Right cardiac atrium (tissue), 5 donors: ENCODE results near the gene TSTD2. TPM values are rescaled to one million over a fixed set of nuclear protein-coding genes. Genes with fewer than 3 reads are reported as not detected.

Experiments
- ATAC-seq, 2 donors: fragments of 200-7000 bp; cut with Tn5 transposase; one replicate each; pipeline versions ENCODE4 v1.8.0 to v1.9.1; 2020; ENCODE audit warnings: moderate library complexity in 2 of 2, mild to moderate bottlenecking in 1 of 2
- DNase-seq, 3 donors: peaks; one replicate each; pipeline ENCODE4 v3.0.0-alpha.2; 2020
- H3K27ac ChIP-seq: one replicate; pipeline ENCODE4 v1.5.1; 2013; ENCODE audit warnings: mild to moderate bottlenecking, low read length, control low read depth, moderate library complexity
- H3K27me3 ChIP-seq: one replicate; pipeline ENCODE4 v1.6.1; 2013; ENCODE audit not compliant: control insufficient read depth, insufficient read depth
- H3K4me1 ChIP-seq: one replicate; pipeline ENCODE4 v1.6.1; 2013; ENCODE audit warnings: low read length; ENCODE audit not compliant: control insufficient read depth, insufficient read depth
- H3K4me3 ChIP-seq: one replicate; pipeline ENCODE4 v1.5.1; 2013; ENCODE audit warnings: low read length, control low read depth
- H3K9me3 ChIP-seq: one replicate; pipeline ENCODE4 v1.6.1; 2013; ENCODE audit warnings: low read length; ENCODE audit not compliant: control insufficient read depth
- WGBS: extraction: QIAGEN DNeasy Blood & Tissue Kit; methylation state at CpG from one replicate; pipeline ENCODE4 v1.1.7; 2013; 5-methylcytosine and 5-hydroxymethylcytosine counted together
- intact Hi-C, 4 donors: fragments of 100-400 bp; cut with DNase I; formaldehyde crosslinking; loops; one replicate each; pipeline versions ENCODE4 v1.11.0 to v1.14.0; 2022 to 2023
- polyA plus RNA-seq: library from polyadenylated mRNA; stranded (reverse); fragments of 200-250 nt; gene quantifications from one replicate; pipeline ENCODE4 v1.2.3, GENCODE V29; 2013
- total RNA-seq, 4 donors: library from RNA; stranded (reverse); fragmentation: NEBNext Ultra II Directional; extraction: Animal tissue kit (Norgen Biotek cat#: 25700); gene quantifications; one replicate each; pipeline ENCODE4 v1.2.1, GENCODE V29; 2021
- donor health status: healthy with polysubstance abuse.
- donor health status: DM: no; HTN: yes; CAD: no.
- donor health status: DM: no; HTN: no; CAD: no.
- donor health status: DM: no; HTN: yes; CAD: no; lungs with severe emphysema.
- donor health status: DM: yes; HTN: yes; CAD: no.

TSTD2 gene
- total and polyA plus RNA-seq, 5 donors: 14.0 to 29.5 (median 22.9) TPM

GRCh38 chr9:97604901-97605645 is 28.1 kb downstream of the TSTD2 start:
- DNase-seq: peak in 1 of 3 donors; percentile 57
- no peaks in the 10 kb centered on the region for H3K9me3 ChIP-seq
- H3K27me3 ChIP-seq: no peaks in the 10 kb centered on the region
- H3K4me1 ChIP-seq: peaks cover 7% of the 10 kb centered on the region
- H3K27ac ChIP-seq: no peak overlapping the region
- intact Hi-C loops: loop anchor here in 1 of 4 donors (5.0 kb wide), 1 partner anchor 138 kb away; no protein-coding TSS in a partner anchor
- WGBS: 85% methylated on average over 17 of the region's 17 CpGs
- H3K4me3 ChIP-seq: no peak overlapping the region
- ATAC-seq: peak; percentile 17 to 28

- Histone ChIP-seq H3K4me1 (peaks cover 9% of the 10 kb centered on the region), H3K27me3 (no peaks in the 10 kb centered on the region), H3K4me3 (no peak overlapping the region), H3K27ac (peak overlapping the region; percentile 70), H3K9me3 (no peaks in the 10 kb centered on the region)
- ATAC-seq (peak in 1 of 2 donors; percentile 4), DNase-seq (peak in 1 of 3 donors; percentile 36)
- WGBS: 60% methylated on average over 10 of the region's 10 CpGs
- intact Hi-C loops: loop anchor here in 1 of 4 donors (5.0 kb wide), 1 partner anchor 135 kb away; no protein-coding TSS in a partner anchor
These were observed 30.7 kb downstream of the TSTD2 start for GRCh38 chr9:97602430-97602829.

GRCh38 chr9:97601228-97601898 is 31.8 kb downstream of the TSTD2 start:
- WGBS: 80% methylated on average over 7 of the region's 7 CpGs
- Histone ChIP-seq H3K27ac (peak overlapping the region; percentile 70), H3K4me1 (peaks cover 9% of the 10 kb centered on the region), H3K9me3 (no peaks in the 10 kb centered on the region), H3K4me3 (no peak overlapping the region), H3K27me3 (no peaks in the 10 kb centered on the region)
- no peak for DNase-seq
- intact Hi-C loops: loop anchor here in 1 of 4 donors (5.0 kb wide), 1 partner anchor 134 kb away; no protein-coding TSS in a partner anchor
- ATAC-seq: no peak

GRCh38 chr9:97600531-97601227 is 32.5 kb downstream of the TSTD2 start:
- no peak for ATAC-seq
- peak in 1 of 3 donors; percentile 55 for DNase-seq
- intact Hi-C loops: loop anchor here in 1 of 4 donors (5.0 kb wide), 1 partner anchor 133 kb away; no protein-coding TSS in a partner anchor
- H3K27me3 ChIP-seq: no peaks in the 10 kb centered on the region
- 81% methylated on average over 8 of the region's 8 CpGs for WGBS
- peak overlapping the region; percentile 3 for H3K27ac ChIP-seq
- H3K4me3 ChIP-seq: no peak overlapping the region
- no peaks in the 10 kb centered on the region for H3K9me3 ChIP-seq
- peaks cover 12% of the 10 kb centered on the region for H3K4me1 ChIP-seq

- intact Hi-C loops: loop anchor here in 3 of 4 donors (5.0 to 10.0 kb wide), 2 partner anchors 95 to 132 kb away; partner anchors contain the start of gene TMOD1 (in 3 of the 3)
- no peaks in the 10 kb centered on the region for H3K9me3 ChIP-seq
- ATAC-seq: no peak
- 53% methylated on average over 7 of the region's 7 CpGs for WGBS
- H3K4me1 ChIP-seq: peaks cover 12% of the 10 kb centered on the region
- H3K27me3 ChIP-seq: no peaks in the 10 kb centered on the region
- DNase-seq: peak in 1 of 3 donors; percentile 32
- H3K27ac ChIP-seq: no peak overlapping the region
- H3K4me3 ChIP-seq: no peak overlapping the region
These were observed 33.8 kb downstream of the TSTD2 start for GRCh38 chr9:97599314-97599846.

GRCh38 chr9:97598461-97599288 is 34.5 kb downstream of the TSTD2 start:
- DNase-seq: peak; percentile 75 to 83 (median 80)
- Histone ChIP-seq H3K27ac (peak overlapping the region; percentile 31), H3K4me1 (peaks cover 12% of the 10 kb centered on the region), H3K9me3 (no peaks in the 10 kb centered on the region), H3K4me3 (no peak overlapping the region), H3K27me3 (no peaks in the 10 kb centered on the region)
- 20% methylated on average over 11 of the region's 11 CpGs for WGBS
- intact Hi-C loops: loop anchor here in 3 of 4 donors (5.0 to 10.0 kb wide), 2 partner anchors 94 to 131 kb away; partner anchors contain the start of gene TMOD1 (in 3 of the 3)
- ATAC-seq: peak; percentile 65 to 80

GRCh38 chr9:97596906-97597305 is 36.3 kb downstream of the TSTD2 start:
- Histone ChIP-seq H3K4me3 (no peak overlapping the region), H3K27me3 (no peaks in the 10 kb centered on the region), H3K27ac (no peak overlapping the region), H3K9me3 (no peaks in the 10 kb centered on the region), H3K4me1 (peaks cover 11% of the 10 kb centered on the region)
- intact Hi-C loops: loop anchor here in 3 of 4 donors (5.0 to 10.0 kb wide), 2 partner anchors 92 to 130 kb away; partner anchors contain the start of gene TMOD1 (in 3 of the 3)
- DNase-seq: peak in 1 of 3 donors; percentile 30
- 45% methylated on average over 4 of the region's 4 CpGs for WGBS
- peak in 1 of 2 donors; percentile 6 for ATAC-seq

GRCh38 chr9:97594381-97594921 is 38.7 kb downstream of the TSTD2 start:
- peak; percentile 50 to 75 for ATAC-seq
- 65% methylated on average over 11 of the region's 11 CpGs for WGBS
- Histone ChIP-seq H3K9me3 (no peaks in the 10 kb centered on the region), H3K4me3 (no peak overlapping the region), H3K4me1 (peaks cover 7% of the 10 kb centered on the region), H3K27ac (peak overlapping the region; percentile 54), H3K27me3 (no peaks in the 10 kb centered on the region)
- intact Hi-C loops: loop anchor here in 3 of 4 donors (10.0 kb wide), 1 partner anchor 90 kb away; the partner anchor contains the start of gene TMOD1 (in 3 of the 3)
- peak; percentile 34 to 80 (median 80) for DNase-seq

- Histone ChIP-seq H3K27me3 (no peaks in the 10 kb centered on the region), H3K4me3 (no peak overlapping the region), H3K27ac (peak overlapping the region; percentile 51), H3K4me1 (peaks cover 7% of the 10 kb centered on the region), H3K9me3 (no peaks in the 10 kb centered on the region)
- WGBS: 63% methylated on average over 4 of the region's 4 CpGs
- intact Hi-C loops: loop anchor here in 3 of 4 donors (10.0 kb wide), 1 partner anchor 89 kb away; the partner anchor contains the start of gene TMOD1 (in 3 of the 3)
- ATAC-seq (no peak), DNase-seq (no peak)
These were observed 39.2 kb downstream of the TSTD2 start for GRCh38 chr9:97593960-97594359.
